NCI-H1048 (cell line): ENCODE results near the gene NECTIN4.
A peak's percentile ranks its signal among the peaks of the same experiment; 100 is the strongest.
"Not testable (repeated sequence)": the region's sequence is repeated elsewhere in the genome, so short reads cannot be mapped to it uniquely, and the experiment has no call there.

ENCODE experiments used
- DNase-seq: peaks from one replicate; lab custom pipeline; 2025; lab: John Stamatoyannopoulos, UW

The NECTIN4 gene

GRCh38 chr1:161089251-161089924 lies at the start of gene NECTIN4:
TSS of gene NECTIN4 (minus strand) at chr1:161089558. CDS start at chr1:161089296, 262 bp downstream.
- no peak for DNase-seq

- DNase-seq, result no peak
These were observed 49.1 kb upstream of the NECTIN4 start for GRCh38 chr1:161138431-161138830.

GRCh38 chr1:161137881-161138280 lies 48.5 kb upstream of the NECTIN4 start:
- no peak for DNase-seq

- DNase-seq, result no peak
These were observed 43.9 kb upstream of the NECTIN4 start for GRCh38 chr1:161133220-161133740.

- DNase-seq, result peak; percentile 90
These were observed 43.3 kb upstream of the NECTIN4 start, which contains the start of gene DEDD for GRCh38 chr1:161132410-161133219. TSS of gene DEDD (minus strand) at chr1:161132667. CDS start at chr1:161124462, 8,205 bp downstream.

- no peak for DNase-seq
These were observed 42.4 kb upstream of the NECTIN4 start for GRCh38 chr1:161131523-161132409.

GRCh38 chr1:161130266-161130665 lies 40.9 kb upstream of the NECTIN4 start:
- DNase-seq, result no peak

- no peak for DNase-seq
These were observed 39.4 kb upstream of the NECTIN4 start for GRCh38 chr1:161128591-161129420.

- DNase-seq, result no peak
These were observed 38.3 kb upstream of the NECTIN4 start for GRCh38 chr1:161127649-161128048.

GRCh38 chr1:161122967-161123366 lies 33.6 kb upstream of the NECTIN4 start:
- no peak for DNase-seq

GRCh38 chr1:161121834-161122233 lies 32.5 kb upstream of the NECTIN4 start:
- no peak for DNase-seq

GRCh38 chr1:161121042-161121650 lies 31.8 kb upstream of the NECTIN4 start:
- DNase-seq, result no peak

GRCh38 chr1:161119092-161119903 lies 29.9 kb upstream of the NECTIN4 start:
- DNase-seq, result no peak

GRCh38 chr1:161117759-161118581 lies 28.6 kb upstream of the NECTIN4 start, which contains the start of the genes NIT1 and PFDN2:
TSS of gene NIT1 (plus strand) at chr1:161118105. CDS start at chr1:161118177, 72 bp downstream.
TSS of gene PFDN2 (minus strand) at chr1:161118037. CDS start at chr1:161118026, 11 bp downstream.
- peak; percentile 74 for DNase-seq

GRCh38 chr1:161115961-161116360 lies 26.6 kb upstream of the NECTIN4 start:
- not testable (repeated sequence) for DNase-seq

GRCh38 chr1:161115132-161115711 lies 25.9 kb upstream of the NECTIN4 start:
- DNase-seq, result no peak

- DNase-seq, result no peak
These were observed 25.2 kb upstream of the NECTIN4 start for GRCh38 chr1:161114556-161114955.

GRCh38 chr1:161113915-161114314 lies 24.6 kb upstream of the NECTIN4 start:
- no peak for DNase-seq
